Common myeloid progenitor, CD34-positive (primary cell): ENCODE results near the gene PIGZ.

Source experiments
- CTCF ChIA-PET: fragments of 350-600 bp; sonication (Branson Sonifier 250); formaldehyde crosslinking; loops from one replicate; lab custom pipeline; 2021; ENCODE audit warnings: antibody characterized with exemption; lab: Charles Lee
- POLR2A ChIA-PET: fragments of 350-600 bp; sonication (Branson Sonifier 250); formaldehyde crosslinking; loops from one replicate; lab custom pipeline; 2021; ENCODE audit warnings: antibody characterized with exemption; lab: Charles Lee
- DNase-seq, 3 donors: peaks; one replicate each; pipeline versions ENCODE4 v3.0.0 to v3.0.0-alpha.2; 2013
- H3K27ac ChIP-seq, 2 experiments: 1 replicate in 1 of 2; 2 replicates in 1 of 2; pipeline ENCODE4 v1.7.0; 2013; ENCODE audit warnings: inconsistent platforms in 2 of 2, low read length in 2 of 2, mild to moderate bottlenecking in 2 of 2, low read depth in 1 of 2, moderate library complexity in 1 of 2; ENCODE audit not compliant: severe bottlenecking in 2 of 2, insufficient read depth in 1 of 2, poor library complexity in 1 of 2
- H3K27me3 ChIP-seq, 5 experiments: replicated peaks in 2 of 5; 1 replicate in 3 of 5; 2 replicates in 2 of 5; pipeline versions ENCODE4 v1.6.1 to v1.7.0; 2013; ENCODE audit warnings: low read length in 4 of 5, mild to moderate bottlenecking in 2 of 5, moderate library complexity in 2 of 5, inconsistent platforms in 1 of 5; ENCODE audit not compliant: insufficient read depth in 5 of 5, control insufficient read depth in 4 of 5
- H3K36me3 ChIP-seq, 4 experiments: 1 replicate in 2 of 4; 2 replicates in 2 of 4; pipeline versions ENCODE4 v1.6.1 to v1.7.0; 2013; ENCODE audit warnings: low read length in 3 of 4, control low read depth in 1 of 4, mild to moderate bottlenecking in 1 of 4; ENCODE audit not compliant: control insufficient read depth in 4 of 4, insufficient read depth in 4 of 4
- H3K4me1 ChIP-seq, 4 experiments: 1 replicate in 3 of 4; 2 replicates in 1 of 4; pipeline versions ENCODE4 v1.6.1 to v1.7.1; 2013; ENCODE audit warnings: low read length in 3 of 4, mild to moderate bottlenecking in 3 of 4, control low read depth in 1 of 4, inconsistent platforms in 1 of 4, moderate library complexity in 1 of 4; ENCODE audit not compliant: control insufficient read depth in 4 of 4, insufficient read depth in 4 of 4; ENCODE audit errors: control extremely low read depth in 1 of 4
- H3K4me3 ChIP-seq, 7 experiments: 1 replicate in 4 of 7; 2 replicates in 3 of 7; pipeline versions ENCODE4 v1.5.1 to v1.7.0; 2013; ENCODE audit warnings: mild to moderate bottlenecking in 7 of 7, low read length in 6 of 7, moderate library complexity in 6 of 7, inconsistent platforms in 2 of 7, low read depth in 2 of 7, control low read depth in 1 of 7; ENCODE audit not compliant: insufficient read depth in 4 of 7, control insufficient read depth in 1 of 7; ENCODE audit errors: extremely low read depth in 1 of 7
- H3K9me3 ChIP-seq, 5 experiments: 1 replicate in 4 of 5; 2 replicates in 1 of 5; pipeline versions ENCODE4 v1.6.1 to v1.7.1; 2013; ENCODE audit warnings: low read length in 4 of 5, mild to moderate bottlenecking in 2 of 5, inconsistent platforms in 1 of 5, low read depth in 1 of 5, moderate library complexity in 1 of 5; ENCODE audit not compliant: control insufficient read depth in 4 of 5, insufficient read depth in 2 of 5; ENCODE audit errors: control extremely low read depth in 1 of 5
- WGBS: methylation state at CpG from one replicate; pipeline ENCODE4 v1.1.5; 2013; ENCODE audit not compliant: insufficient coverage; 5-methylcytosine and 5-hydroxymethylcytosine counted together

Gene PIGZ

GRCh38 chr3:196942915-196943277 is 25.7 kb downstream of the PIGZ start:
- POLR2A ChIA-PET = interaction anchor here (1.5 to 2.9 kb wide), 2 partner anchors 27 to 75 kb away, joined by 5 to 17 read pairs; partner anchors contain the start of gene SENP5
- Histone ChIP-seq H3K36me3 (peaks cover 4 to 29% (median 17%) of the 10 kb centered on the region in 4 experiments), H3K4me3 (peak overlapping the region; percentile 60 to 99 (median 97)), H3K4me1 (peaks cover 7 to 29% (median 19%) of the 10 kb centered on the region in 4 experiments), H3K27me3 (no peaks in the 10 kb centered on the region), H3K9me3 (no peaks in the 10 kb centered on the region), H3K27ac (peak overlapping the region; percentile 84 to 97)
- peak in 1 of 3 donors; percentile 20 for DNase-seq
- WGBS = under 1% methylated on average over 25 of the region's 25 CpGs
- CTCF ChIA-PET = interaction anchor here (0.8 to 2.3 kb wide), 4 partner anchors 12 to 105 kb away, joined by 3 to 6 read pairs (median 4); no protein-coding TSS in a partner anchor

GRCh38 chr3:196942226-196942914 is 26.3 kb downstream of the PIGZ start, which contains the start of gene NCBP2:
TSS of gene NCBP2 (minus strand) at chr3:196942528. CDS start at chr3:196942503, 25 bp downstream.
- DNase-seq = peak; percentile 99 to 100 (median 99)
- peaks cover 7 to 29% (median 19%) of the 10 kb centered on the region in 4 experiments for H3K4me1 ChIP-seq
- no peaks in the 10 kb centered on the region for H3K9me3 ChIP-seq
- H3K27me3 ChIP-seq = no peaks in the 10 kb centered on the region
- under 1% methylated on average over 68 of the region's 77 CpGs for WGBS
- peaks cover 6 to 34% (median 21%) of the 10 kb centered on the region in 4 experiments for H3K36me3 ChIP-seq
- peak within 1 kb of the TSS; percentile 60 to 99 (median 97) for H3K4me3 ChIP-seq
- POLR2A ChIA-PET = interaction anchor here (1.5 to 2.9 kb wide), 2 partner anchors 27 to 75 kb away, joined by 5 to 17 read pairs; partner anchors contain the start of gene SENP5
- H3K27ac ChIP-seq = peak within 1 kb of the TSS; percentile 90 to 97
- CTCF ChIA-PET = interaction anchor here (0.8 to 2.3 kb wide), 7 partner anchors 10 to 107 kb away, joined by 3 to 9 read pairs (median 5); partner anchors contain the start of gene SENP5

- Histone ChIP-seq H3K36me3 (peaks cover 9 to 39% (median 27%) of the 10 kb centered on the region in 4 experiments), H3K4me3 (peak overlapping the region; percentile 60 to 99 (median 97)), H3K27ac (peak overlapping the region; percentile 90 to 97), H3K27me3 (no peaks in the 10 kb centered on the region), H3K4me1 (peaks cover 7 to 29% (median 19%) of the 10 kb centered on the region in 4 experiments), H3K9me3 (no peaks in the 10 kb centered on the region)
- 0% methylated on average over 20 of the region's 31 CpGs for WGBS
- DNase-seq = peak in 2 of 3 donors; percentile 64 to 73
- ChIA-PET CTCF (interaction anchor here (1.2 to 2.3 kb wide), 7 partner anchors 9 to 107 kb away, joined by 3 to 9 read pairs (median 5); partner anchors contain the start of gene SENP5), POLR2A (interaction anchor here (0.6 to 2.9 kb wide), 3 partner anchors 28 to 674 kb away, joined by 3 to 17 read pairs (median 5); partner anchors contain the start of gene SENP5)
Observed at GRCh38 chr3:196941729-196942225, 26.9 kb downstream of the PIGZ start.

GRCh38 chr3:196938576-196938975 is 30.1 kb downstream of the PIGZ start:
- H3K4me1 ChIP-seq = peaks cover 7 to 26% (median 16%) of the 10 kb centered on the region in 4 experiments
- H3K9me3 ChIP-seq = no peaks in the 10 kb centered on the region
- H3K27ac ChIP-seq = no peak overlapping the region
- CTCF ChIA-PET = interaction anchor here (1.1 to 1.5 kb wide), 3 partner anchors 9 to 32 kb away, joined by 3 to 6 read pairs (median 3); no protein-coding TSS in a partner anchor
- WGBS = 100% methylated on average over 3 of the region's 5 CpGs
- DNase-seq = peak in 1 of 3 donors; percentile 8
- H3K27me3 ChIP-seq = no peaks in the 10 kb centered on the region
- H3K4me3 ChIP-seq = no peak overlapping the region
- H3K36me3 ChIP-seq = peaks cover 15 to 61% (median 48%) of the 10 kb centered on the region in 4 experiments
- POLR2A ChIA-PET = interaction anchor here (0.6 kb wide), 1 partner anchor 18 kb away, joined by 3 read pairs; no protein-coding TSS in a partner anchor

- 100% methylated on average over 1 of the region's 2 CpGs for WGBS
- H3K9me3 ChIP-seq = no peaks in the 10 kb centered on the region
- peaks cover 15 to 64% (median 48%) of the 10 kb centered on the region in 4 experiments for H3K36me3 ChIP-seq
- POLR2A ChIA-PET = interaction anchor here (0.6 kb wide), 1 partner anchor 17 kb away, joined by 3 read pairs; no protein-coding TSS in a partner anchor
- CTCF ChIA-PET = interaction anchor here (1.2 kb wide), 1 partner anchor 10 kb away, joined by 3 read pairs; no protein-coding TSS in a partner anchor
- no peak overlapping the region for H3K4me3 ChIP-seq
- H3K4me1 ChIP-seq = peaks cover 4 to 22% (median 11%) of the 10 kb centered on the region in 4 experiments
- no peak for DNase-seq
- H3K27me3 ChIP-seq = no peaks in the 10 kb centered on the region
- H3K27ac ChIP-seq = no peak overlapping the region
Observed at GRCh38 chr3:196938124-196938523, 30.5 kb downstream of the PIGZ start.

GRCh38 chr3:196936288-196936687 is 32.3 kb downstream of the PIGZ start:
- H3K4me1 ChIP-seq = peaks cover 2 to 10% (median 7%) of the 10 kb centered on the region in 4 experiments
- H3K4me3 ChIP-seq = no peak overlapping the region
- 100% methylated on average over 2 of the region's 3 CpGs for WGBS
- no peaks in the 10 kb centered on the region for H3K27me3 ChIP-seq
- ChIA-PET POLR2A (no interaction called here), CTCF (interaction anchor here (1.5 kb wide), 1 partner anchor 93 kb away, joined by 3 read pairs; the partner anchor contains the start of gene MELTF)
- DNase-seq = no peak
- no peak overlapping the region for H3K27ac ChIP-seq
- H3K9me3 ChIP-seq = no peaks in the 10 kb centered on the region
- peaks cover 18 to 76% (median 54%) of the 10 kb centered on the region in 4 experiments for H3K36me3 ChIP-seq
